ENCODE measurements around the gene TGFB3.

Gene TGFB3

DNA sequence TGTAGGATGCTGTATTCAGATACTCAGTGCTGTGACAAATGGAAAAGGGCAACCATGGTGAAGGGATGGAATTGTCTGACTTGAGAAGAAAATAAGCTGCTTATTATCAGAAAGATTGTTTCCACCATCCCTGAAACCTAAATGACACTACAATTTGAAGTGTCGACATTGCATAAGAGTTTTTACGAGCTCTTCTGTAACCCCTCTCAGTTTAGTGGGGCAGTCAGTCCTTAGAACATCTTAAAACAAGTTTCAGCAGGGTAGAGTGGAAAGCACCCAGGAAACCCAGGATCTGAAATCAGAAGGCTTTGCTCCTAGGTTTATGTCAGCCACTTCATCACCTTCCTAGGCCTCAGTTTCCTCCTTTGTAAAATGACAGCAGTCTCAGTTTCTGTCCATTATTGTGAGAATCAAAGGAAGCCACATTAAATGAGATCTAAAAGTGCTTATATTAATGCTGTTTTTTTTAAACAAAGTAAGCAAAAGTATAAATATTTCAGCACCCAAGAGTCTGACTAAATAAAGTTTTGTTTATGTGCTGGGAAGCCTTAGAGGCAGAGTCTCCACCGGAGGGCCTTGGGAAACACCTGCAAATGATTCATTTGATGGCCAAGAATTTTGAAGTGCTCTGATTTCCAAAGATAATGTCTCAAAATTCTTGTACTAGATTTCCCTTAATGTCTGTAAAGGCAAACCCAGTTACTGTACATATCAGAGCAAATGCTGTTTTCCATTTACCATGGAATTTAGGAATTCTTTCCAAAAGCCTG lies 5.6 kb upstream of the TGFB3 start:
- DNase-seq (ENCODE audit: low spot score) (no peak), FAIRE-seq (no peak)

DNA sequence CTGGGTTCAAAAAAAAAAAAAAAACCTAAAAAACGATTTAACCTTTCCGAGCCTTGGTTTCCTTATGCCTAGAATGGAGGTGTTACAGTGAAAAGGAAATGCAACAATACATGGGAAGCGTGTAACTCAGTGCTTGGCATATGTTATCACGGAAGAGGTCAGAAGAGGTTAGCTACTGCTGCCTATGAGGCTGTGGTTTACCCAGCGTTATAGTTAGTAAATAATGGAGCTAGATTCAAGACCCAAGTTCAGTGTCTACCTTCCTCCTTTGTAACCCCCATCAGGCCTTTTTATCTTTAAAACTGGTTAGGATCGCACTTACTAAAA lies 4.6 kb upstream of the TGFB3 start:
- DNase-seq (ENCODE audit: low spot score): no peak
- no peak for FAIRE-seq

DNA sequence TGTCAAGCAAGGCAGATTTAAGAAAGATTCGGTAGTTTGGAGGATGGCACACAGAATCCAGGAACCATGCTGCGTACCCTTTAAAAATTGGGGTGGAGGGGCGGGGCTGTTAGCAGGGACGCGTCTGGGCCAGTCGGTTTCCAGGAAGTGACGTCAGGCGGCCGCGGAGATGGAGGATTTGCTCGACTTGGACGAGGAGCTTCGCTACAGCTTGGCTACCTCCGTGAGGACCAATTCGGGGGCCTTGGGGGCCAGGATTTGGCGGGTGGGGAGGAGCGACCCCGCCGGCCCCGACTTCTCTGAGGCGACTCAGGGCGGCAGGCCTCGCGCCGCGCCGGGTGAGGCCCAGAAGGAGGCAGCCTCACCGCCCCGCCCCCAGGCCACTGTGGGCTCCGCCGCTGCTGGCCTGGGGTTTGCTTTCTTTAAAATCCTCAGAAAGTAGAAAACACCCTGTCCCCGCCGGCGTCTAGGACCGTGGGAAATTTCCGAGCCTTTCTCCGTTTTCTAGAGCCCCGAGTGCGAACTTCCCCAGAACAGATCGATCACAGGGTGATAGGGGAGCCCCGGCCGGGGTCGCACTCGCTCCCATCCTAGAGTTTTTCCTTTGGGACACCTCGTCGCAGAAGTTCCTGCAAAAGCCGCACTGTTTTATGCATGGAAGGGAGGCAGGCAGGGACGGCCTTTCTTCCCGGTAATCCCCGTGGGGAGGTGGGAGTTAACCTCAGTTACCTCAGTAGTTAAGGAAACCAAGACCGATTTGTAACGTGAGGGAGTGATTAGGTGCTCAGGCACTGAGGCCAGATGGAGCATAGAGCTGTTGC lies 4.0 kb upstream of the TGFB3 start, which contains the start of gene IFT43:
IFT43 (plus strand) TSS at position 146 of the 821 bp plus-strand sequence; CDS start at position 170, 24 bp downstream.
- DNase-seq (ENCODE audit: low spot score) (peak; percentile 21), FAIRE-seq (no peak)

DNA sequence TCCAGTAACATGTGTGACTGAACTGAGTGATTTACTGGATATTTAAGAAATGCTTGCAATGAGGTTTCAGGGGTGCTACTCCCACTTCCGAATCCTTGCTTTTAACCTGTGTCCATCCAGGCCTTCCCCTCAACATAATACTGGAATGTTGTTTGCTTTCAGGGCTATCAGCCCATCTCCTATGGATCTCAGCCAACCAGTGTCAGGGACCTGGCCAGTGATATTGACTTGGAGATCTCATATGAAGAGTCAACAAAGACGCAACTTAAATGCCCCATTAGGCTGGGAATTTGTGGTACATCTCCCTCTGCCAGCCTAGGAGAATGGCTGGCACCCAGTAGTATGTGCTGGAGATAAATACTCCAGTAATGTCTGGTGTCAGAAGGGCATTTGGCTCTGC lies 2.9 kb upstream of the TGFB3 start:
- DNase-seq (ENCODE audit: low spot score): no peak
- no peak for FAIRE-seq

DNA sequence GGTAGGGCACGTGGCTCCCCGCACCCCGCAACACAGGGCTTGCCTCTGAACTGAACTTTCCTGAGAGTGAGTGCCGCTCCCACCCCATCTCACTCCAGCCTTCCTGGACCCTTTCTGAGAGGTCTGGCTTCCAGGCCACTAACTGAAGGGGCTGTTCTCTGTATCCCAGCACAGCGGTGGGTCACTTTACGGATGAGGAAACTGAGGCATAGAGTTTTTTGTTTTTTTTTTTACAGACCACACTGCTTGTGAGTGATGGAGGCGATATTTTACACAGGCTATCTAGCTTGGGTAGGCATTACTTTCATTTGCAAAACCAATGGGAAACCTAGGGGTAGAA lies 1.2 kb upstream of the TGFB3 start:
- no peak for DNase-seq (ENCODE audit: low spot score)

DNA sequence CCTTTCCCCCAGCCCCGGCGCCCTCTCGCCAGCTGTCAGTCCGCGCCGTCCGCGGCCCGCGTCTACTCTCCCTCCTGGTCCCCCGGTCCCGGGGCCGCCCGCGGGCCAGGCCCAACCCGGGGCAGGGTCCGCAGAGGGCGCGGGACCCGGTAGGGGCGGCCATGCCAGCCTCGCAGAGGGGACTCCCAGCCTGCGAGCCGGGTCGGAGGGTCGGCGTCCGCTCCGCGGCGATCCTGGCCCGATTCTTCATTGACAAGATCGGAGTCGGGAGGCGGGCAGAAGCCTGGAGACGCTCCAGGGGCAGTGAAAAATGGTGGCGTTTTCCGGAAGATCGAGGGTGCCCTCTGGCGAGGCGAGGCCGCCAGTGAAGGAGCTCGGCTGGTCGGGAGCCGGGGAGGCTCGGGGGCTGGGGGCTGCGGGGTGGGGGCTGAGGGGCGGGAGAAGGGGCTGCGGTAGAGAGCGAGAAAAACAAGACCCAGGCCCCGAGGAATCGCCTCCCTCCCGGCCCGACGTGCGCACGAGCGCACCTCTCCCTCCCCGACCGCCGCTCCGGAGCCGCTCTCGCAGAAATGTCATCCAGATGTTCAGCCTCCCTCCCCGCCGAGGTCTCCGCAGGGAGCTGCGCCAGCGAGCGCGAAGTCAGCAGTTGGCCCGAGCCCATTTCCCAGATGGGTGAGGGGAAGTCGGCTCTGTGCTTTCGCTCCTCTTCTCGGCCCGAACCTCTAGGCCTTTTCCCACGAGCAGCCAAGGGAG lies 647 bp upstream of the TGFB3 start:
- DNase-seq (ENCODE audit: low spot score) (peak; percentile 40), FAIRE-seq (no peak)

More for the DNA sequence above, 1.2 kb upstream of the TGFB3 start:
- no peak for FAIRE-seq

DNA sequence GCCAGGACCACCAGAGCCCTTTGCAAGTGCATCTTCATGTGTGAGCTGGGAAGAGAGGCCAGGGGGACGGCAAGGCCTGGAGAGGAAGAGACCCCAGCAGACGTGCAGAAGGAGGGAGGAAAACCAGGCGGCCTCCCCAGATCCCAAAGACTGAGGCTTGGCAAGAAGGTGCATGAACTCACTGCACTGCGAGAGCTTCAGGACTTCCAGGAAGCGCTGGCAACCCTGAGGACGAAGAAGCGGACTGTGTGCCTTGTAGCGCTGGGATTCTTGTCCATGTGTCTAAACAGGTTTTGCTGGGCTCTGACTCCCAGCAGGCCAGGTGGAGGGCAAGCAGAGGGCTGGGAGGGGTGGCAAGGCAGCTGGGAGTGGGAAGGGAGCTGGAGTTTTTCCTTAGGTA lies 939 bp downstream of the TGFB3 start:
- no peak for FAIRE-seq
- no peak for DNase-seq (ENCODE audit: low spot score)

DNA sequence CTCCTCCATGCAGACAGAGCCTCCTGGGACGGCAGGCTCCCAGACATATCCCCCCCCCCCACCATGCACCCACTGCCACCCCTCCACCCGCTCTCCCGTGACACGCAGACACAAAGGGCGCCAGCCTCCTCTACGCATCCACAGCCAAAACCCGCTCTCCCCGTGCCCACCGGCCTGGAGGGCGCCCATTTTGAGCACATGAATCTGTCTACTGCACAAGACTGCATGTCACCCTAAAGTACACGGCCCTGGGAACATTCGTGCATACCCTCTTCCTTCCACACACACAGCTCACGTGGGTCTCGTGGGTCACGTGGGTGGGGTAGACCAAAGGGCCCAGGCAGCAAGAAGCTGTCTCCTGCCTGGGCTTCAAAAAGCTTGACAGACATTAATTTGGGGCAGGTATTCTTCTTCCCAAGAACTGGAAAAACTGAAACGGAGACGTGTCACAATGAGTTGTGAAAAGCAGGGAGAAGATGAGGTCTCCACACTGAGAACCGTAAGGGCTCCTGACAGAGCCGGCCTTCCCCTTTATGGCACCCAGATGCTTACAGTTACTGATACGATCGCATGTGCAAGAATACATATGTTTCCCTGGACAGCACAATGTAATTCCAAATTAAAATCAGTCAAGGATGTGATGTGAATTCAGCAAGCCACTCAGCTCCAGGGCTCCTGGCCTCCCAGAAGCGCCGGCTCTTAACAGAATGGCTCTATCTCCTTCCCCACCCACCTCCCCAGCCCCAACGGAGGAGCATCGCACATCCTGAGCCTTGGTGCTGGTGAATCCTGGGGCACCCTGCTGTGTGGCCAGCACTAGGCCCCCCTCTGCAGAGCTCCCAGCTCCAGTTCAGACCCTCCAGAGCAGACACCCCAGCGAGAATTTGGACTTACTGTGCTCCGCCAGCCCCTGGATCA lies 1.9 kb downstream of the TGFB3 start:
- DNase-seq (ENCODE audit: low spot score): no peak
- FAIRE-seq: no peak

DNA sequence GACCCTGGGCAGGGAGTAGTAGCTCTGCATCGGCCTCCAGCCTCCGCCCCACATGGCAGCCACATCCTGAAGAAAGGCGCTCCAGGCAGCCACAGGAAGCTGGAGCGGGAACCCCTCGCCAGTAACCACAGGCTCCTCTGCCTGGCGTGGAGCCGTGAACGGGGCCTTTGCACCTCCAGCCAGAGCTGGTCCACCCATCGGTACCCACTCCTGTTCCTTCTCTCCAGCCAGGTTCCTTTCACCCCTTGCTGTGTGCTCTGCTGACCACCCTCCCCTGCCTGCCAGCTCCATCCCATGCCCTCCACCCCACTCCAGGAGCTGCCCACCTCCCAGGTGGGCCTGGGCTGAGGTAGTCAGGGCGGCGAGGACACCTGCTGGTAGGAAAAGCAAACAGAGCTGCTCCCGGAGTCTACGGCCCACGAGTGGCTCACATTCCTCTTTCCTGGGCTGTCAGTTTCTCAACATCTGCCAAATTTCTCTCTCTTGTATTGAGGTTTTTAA lies 2.7 kb downstream of the TGFB3 start:
- FAIRE-seq (no peak), DNase-seq (ENCODE audit: low spot score) (no peak)

DNA sequence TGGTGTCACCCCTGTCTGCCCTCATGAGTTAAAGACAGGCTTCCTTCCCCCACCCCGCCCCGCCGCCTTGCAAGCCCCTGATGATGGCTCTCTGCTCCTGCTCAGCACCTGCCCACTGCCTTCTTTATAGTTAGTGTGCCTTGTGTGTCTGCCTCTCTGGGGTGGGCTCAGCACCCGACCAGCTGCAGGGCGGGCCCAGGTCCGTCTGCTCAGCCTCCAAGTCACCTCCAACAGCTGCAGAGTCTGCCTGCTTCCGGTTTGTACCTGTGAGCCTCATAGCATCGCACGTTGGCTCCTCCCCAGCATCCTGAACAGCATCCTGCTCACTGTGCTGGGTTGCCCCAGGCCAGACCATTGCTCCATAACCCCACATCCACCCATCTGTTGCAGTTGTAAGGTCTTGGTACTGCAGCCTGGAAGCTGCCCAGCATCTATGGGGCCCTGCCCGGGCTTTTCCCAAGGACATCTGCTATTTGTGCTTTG lies 3.5 kb downstream of the TGFB3 start:
- no peak for FAIRE-seq
- no peak for DNase-seq (ENCODE audit: low spot score)

DNA sequence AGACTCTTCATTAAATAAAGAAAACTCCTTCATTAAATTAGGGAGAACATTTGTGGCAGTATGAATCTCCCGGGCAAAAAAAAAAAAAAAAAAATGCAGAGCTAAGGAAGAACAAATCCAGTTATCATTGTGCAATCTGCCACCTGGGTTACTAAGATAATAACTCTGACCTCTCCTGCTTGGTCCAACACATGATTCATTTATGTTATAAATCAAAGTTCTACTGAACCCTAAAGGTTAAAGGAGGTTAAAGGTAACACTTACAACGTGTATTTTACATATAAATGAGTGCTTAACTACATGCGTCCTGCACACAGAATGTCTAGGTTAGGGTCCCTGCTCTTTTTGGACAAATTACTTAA lies 4.2 kb downstream of the TGFB3 start:
- FAIRE-seq (no peak), DNase-seq (ENCODE audit: low spot score) (no peak)

DNA sequence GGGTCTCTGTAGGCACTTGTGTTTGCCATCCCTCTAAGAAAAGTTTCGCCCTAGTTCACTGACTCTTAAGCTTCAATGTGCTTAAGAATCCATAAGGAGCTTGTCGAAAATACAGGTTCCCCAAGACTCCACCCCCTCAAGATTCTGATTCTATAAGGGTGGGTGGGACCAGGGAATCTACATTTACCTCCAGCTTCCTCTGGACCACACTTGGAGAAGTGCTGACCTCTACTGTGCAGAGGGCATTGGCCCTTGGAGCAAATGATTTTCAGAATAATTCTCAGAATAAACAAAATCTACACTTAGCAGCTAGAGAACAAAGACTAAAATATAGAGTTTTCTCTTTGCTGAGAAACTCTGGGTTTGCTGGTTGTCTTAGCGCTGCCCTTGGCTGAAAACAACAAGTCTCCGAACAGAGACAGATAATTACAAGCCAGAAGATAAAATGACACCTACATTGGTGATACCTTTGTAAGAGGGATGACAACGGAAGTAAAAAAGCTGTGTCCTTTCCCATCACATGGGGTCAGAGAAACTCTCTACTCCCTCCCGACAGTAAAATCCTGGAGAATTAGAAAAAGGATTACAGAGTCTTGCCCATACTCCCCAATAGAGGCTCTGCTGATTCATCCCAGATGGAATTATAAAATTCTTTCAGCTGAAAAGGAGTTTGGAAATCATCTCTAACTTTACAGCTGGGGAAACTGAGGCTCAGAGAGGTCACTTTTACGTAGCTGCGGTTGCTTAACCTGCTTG lies 4.8 kb downstream of the TGFB3 start:
- DNase-seq (ENCODE audit: low spot score) (no peak), FAIRE-seq (no peak)

DNA sequence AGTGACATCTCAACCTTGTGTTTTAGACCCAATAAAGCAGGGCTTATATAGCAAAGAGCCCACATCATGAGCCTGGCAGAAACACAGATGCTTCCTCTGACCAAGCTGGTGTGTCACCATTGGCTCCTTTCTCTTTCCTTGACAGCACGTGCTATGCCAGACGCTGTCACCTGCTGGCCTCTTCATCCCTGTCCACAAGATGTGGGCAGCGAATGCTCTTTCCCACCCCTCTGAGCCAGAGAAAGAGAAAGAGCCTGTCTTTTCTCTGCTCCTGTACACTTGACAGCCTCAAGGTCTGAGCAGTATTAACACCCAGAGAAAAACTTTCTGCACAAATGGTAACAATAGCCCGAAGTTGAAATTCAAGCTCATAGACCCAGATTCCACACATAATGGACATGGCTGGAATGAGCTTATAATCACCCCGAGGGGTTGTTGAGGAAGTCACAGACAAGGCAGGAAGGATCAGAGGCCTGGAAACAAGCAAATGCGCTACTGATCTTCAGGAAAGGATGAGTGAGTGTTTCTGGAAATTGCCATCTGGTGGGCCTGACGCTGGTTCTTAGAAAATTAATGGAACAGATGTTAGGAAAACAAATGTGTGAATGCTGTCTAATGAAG lies 8.9 kb downstream of the TGFB3 start:
- no peak for FAIRE-seq
- no peak for DNase-seq (ENCODE audit: low spot score)

DNA sequence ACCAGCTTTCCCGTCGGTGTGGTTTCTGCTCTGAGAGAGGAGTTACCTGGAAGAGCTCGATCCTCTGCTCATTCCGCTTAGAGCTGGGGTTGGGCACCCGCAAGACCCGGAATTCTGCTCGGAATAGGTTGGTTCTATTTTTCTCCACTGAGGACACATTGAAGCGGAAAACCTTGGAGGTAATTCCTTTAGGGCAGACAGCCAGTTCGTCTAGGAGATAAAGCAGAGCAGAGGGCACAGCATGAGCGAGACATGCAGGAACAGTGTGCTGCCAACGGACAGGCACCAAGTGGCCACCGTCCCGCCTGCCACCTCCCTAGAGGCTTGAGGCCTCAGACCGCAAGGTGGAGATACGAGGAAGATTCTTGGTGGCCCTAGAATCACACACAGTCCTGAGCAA lies 10.3 kb downstream of the TGFB3 start:
- DNase-seq (ENCODE audit: low spot score) (no peak), FAIRE-seq (no peak)

DNA sequence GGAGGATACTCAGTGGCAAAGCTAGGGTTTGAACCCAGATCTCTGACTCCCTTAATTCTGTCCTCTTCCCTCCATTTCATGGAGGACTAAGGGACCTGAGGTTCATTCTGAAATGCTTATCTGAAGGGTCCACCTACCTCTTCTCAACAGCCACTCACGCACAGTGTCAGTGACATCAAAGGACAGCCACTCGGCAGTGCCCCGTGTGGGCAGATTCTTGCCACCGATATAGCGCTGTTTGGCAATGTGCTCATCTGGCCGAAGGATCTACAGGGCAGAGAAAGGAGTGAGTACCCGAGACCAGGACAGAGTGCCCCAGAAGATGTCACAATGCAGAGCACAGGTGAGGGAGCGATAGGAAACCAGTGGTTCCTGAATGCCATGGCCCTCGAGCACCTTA lies 10.8 kb downstream of the TGFB3 start:
- DNase-seq (ENCODE audit: low spot score) (no peak), FAIRE-seq (no peak)

DNA sequence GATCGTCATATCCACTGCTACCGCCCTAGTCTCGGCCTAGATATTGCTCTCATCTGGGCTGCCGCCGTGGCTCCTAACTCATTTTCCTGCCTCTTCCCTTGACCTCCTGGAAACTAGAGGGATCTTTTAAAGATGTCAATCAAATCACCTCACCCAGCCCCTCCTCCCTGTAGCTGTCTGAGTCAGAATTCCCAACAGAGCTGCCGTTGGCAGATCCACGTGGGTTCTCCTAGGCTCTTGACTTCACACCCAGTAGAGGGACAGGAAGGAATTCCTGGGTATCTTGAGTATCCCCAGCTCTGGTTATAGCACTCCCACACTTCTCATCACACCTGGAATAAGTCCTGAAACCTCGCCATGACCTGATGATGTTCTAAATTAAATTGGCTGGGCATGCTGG lies 11.9 kb downstream of the TGFB3 start:
- DNase-seq (ENCODE audit: low spot score) (no peak), FAIRE-seq (no peak)

DNA sequence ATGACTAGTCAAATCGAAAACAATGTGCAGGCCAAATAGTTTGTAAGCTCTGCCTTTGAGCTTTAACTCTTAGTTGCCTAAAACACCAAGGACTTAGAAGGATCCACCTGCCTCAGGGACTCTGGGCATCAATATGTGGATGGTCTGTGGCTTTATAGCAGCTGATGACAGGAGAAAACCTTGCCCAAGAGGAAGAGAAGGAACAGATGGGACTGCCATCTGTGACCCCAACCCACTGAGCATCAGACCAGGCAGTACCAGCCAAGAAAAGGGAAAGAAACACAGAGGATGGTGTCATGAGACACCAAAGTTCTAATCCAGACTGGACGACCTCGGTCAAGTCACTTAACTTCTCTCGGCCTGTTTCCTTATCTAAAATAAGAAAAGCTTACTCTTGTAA lies 12.7 kb downstream of the TGFB3 start:
- no peak for FAIRE-seq

DNA sequence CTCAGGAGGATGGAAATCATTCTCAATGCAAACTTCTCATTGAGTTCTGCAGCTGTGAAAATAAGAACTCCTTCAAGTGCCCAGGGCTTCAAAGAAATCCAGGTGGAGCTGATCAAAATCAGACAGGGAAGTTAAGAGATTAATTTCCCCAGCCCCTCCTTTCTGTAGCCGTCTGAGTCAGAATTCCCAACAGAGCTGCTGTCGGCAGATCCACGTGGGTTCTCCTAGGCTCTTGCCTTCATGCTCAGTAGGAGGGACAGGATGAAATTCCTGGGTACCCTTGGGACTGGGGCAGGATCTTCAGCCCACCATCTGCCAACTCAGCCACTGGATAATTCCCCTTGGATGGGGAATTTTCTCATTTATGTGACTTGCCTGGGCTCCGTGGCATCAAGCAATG lies 13.3 kb downstream of the TGFB3 start:
- DNase-seq (ENCODE audit: low spot score): no peak
- no peak for FAIRE-seq

More for the DNA sequence above, 12.7 kb downstream of the TGFB3 start:
- no peak for DNase-seq (ENCODE audit: low spot score)

DNA sequence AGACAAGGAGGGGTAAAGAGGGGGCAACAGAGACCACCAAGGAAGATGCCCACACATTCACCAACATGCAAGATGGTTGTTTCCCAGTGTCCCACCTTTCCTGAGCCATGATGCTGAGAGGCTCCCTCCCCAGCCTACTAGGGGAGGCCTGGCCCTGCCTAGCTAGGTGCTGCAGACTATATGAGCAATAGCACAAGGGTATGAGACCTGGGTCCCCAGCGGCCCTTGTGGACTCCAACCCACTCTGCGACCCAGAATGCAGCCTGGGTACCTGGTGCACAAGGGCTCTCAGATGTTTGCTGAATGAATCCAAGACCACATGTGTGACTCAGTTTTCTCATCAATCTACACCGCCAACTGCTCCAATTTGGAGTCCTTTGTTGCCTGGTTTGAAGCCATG lies 13.9 kb downstream of the TGFB3 start:
- DNase-seq (ENCODE audit: low spot score): no peak
- no peak for FAIRE-seq

DNA sequence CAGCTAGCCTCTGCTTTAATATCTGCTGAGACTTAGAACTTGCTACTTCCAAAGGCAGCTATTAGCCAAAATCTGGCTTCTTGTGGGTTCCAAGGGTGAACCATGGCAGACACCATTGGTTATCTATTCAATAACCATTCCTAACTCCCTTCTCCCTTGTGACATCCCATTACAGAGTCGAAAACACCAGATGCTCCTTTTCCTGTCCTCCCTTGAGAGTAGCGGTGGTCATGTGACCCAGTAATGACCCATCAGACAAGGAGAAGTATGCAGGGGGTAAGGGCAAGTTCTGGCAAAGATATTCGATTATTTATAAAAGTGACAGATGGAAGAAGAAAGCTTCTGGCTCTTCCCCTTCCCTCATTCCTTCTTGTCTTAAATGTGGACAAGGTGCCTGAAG lies 20.1 kb downstream of the TGFB3 start:
- DNase-seq (ENCODE audit: low spot score): no peak
- FAIRE-seq: no peak
